Breast epithelium (tissue), 3 donors: Measurements from ENCODE around the gene CTSH.

ENCODE experiments used
- CTCF ChIP-seq, 3 donors: fragments of 450-650 bp; IDR thresholded peaks; one replicate each; pipeline ENCODE4 v1.5.1; 2016 to 2017; ENCODE audit warnings: antibody characterized with exemption in 3 of 3, mild to moderate bottlenecking in 3 of 3, moderate library complexity in 3 of 3
- POLR2A ChIP-seq: fragments of 450-650 bp; IDR thresholded peaks from one replicate; pipeline ENCODE4 v1.6.1; 2016; ENCODE audit warnings: antibody characterized with exemption, mild to moderate bottlenecking, moderate library complexity
- POLR2AphosphoS5 ChIP-seq, 3 donors: sonication (generic); formaldehyde crosslinking; IDR thresholded peaks; one replicate each; pipeline ENCODE4 v1.6.1; 2017; ENCODE audit warnings: antibody characterized with exemption in 3 of 3

DNA sequence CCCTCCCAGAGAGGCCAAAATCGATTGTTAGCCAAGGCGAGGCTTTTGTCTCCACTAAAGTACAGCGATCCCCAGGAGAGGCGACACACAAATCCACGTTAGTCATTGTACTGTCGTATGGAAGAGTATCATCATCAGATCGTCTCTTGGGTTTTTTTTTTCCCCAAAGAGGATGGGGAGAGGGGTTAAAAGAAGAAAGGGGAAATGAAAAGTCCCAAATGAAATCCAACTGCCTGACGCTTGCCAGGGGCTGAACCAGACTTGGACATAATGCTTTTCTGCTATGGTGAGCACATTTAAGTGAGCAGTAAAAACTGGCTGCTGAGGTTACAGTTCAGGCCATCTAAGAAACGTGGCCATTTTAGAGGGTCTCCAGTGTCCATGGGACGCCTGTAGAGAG is 37.9 kb upstream of the CTSH start:
- no peak for TF ChIP-seq CTCF (IDR thresholded peaks at IDR 0.05)
- TF ChIP-seq POLR2A, result no peak
- TF ChIP-seq POLR2AphosphoS5 (IDR thresholded peaks at IDR 0.05), result no peak
